Tibial nerve (tissue), 4 donors: Measurements from ENCODE around the gene SIX5.
A peak's percentile ranks its signal among the peaks of the same experiment; 100 is the strongest.

ENCODE experiments used
- EP300 ChIP-seq, 2 donors: sonication (generic); formaldehyde crosslinking; IDR thresholded peaks; one replicate each; pipeline ENCODE4 v1.6.1; 2017; ENCODE audit warnings: antibody characterized with exemption in 2 of 2, mild to moderate bottlenecking in 1 of 2
- TF ChIP-seq, protein P1 (sequence below), 5 experiments: fragments of 200-600 bp in 3 of 5; fragments of 450-650 bp in 2 of 5; sonication (generic) in 3 of 5; IDR thresholded peaks; one replicate each; pipeline ENCODE4 v1.5.1; 2016 to 2019; ENCODE audit warnings: antibody characterized with exemption in 5 of 5, mild to moderate bottlenecking in 3 of 5, moderate library complexity in 2 of 5

DNA sequence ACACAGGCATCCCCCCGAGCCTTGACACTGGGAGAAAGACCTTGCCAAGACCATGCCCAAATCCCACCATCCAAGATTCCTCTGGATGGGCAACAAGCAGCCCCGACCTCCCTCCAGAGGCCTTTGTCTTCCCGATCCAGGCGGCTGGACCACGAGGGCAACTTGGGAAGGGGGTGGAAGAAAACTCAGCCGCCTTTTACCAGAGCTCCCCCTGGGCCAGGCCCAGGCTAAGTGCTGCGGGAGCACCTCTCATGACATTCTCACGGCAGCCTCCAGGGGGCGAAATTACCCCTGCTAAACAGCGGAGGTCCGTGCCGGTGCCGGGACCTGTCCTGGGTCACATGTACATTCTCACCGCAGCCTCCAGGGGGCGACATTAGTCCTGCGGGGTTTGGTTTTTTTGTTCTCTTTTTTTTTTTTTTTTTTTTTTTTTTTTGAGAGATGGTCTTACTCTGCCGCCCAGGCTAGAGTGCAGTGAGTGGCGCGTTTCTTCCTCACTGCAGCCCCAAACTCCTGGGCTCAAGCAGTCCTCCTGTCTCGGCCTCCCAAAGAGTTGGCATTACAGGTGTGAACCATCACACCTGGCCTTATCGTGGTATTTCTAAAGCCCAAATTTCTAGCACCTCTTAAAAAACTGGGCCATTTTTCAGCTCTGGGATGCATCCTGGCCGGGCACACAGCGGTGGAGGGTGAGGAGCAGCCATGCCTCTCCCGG, 48.1 kb upstream of the SIX5 start:
- TF ChIP-seq, protein P1, sequence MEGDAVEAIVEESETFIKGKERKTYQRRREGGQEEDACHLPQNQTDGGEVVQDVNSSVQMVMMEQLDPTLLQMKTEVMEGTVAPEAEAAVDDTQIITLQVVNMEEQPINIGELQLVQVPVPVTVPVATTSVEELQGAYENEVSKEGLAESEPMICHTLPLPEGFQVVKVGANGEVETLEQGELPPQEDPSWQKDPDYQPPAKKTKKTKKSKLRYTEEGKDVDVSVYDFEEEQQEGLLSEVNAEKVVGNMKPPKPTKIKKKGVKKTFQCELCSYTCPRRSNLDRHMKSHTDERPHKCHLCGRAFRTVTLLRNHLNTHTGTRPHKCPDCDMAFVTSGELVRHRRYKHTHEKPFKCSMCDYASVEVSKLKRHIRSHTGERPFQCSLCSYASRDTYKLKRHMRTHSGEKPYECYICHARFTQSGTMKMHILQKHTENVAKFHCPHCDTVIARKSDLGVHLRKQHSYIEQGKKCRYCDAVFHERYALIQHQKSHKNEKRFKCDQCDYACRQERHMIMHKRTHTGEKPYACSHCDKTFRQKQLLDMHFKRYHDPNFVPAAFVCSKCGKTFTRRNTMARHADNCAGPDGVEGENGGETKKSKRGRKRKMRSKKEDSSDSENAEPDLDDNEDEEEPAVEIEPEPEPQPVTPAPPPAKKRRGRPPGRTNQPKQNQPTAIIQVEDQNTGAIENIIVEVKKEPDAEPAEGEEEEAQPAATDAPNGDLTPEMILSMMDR (IDR thresholded peaks at IDR 0.05): peak; percentile 91 to 94 (median 93)
- peak in 1 of 2 donors; percentile 36 for TF ChIP-seq EP300 (IDR thresholded peaks at IDR 0.05)
